Iris pigment epithelial cell (primary cell): Measurements from ENCODE around the gene ERGIC1.
"Not testable (repeated sequence)": the region's sequence is repeated elsewhere in the genome, so short reads cannot be mapped to it uniquely, and the experiment has no call there.

ENCODE experiments used
- DNase-seq: peaks from one replicate; pipeline ENCODE4 v3.0.0-alpha.2; 2011; ENCODE audit warnings: low read depth

ERGIC1 gene

GRCh38 chr5:172801179-172801671 is 32.8 kb upstream of the ERGIC1 start:
- peak; percentile 97 for DNase-seq

- DNase-seq = no peak
Measured at GRCh38 chr5:172802112-172802511, 31.9 kb upstream of the ERGIC1 start.

GRCh38 chr5:172802567-172803176 is 31.4 kb upstream of the ERGIC1 start:
- DNase-seq = peak; percentile 83

GRCh38 chr5:172805018-172805683 is 28.9 kb upstream of the ERGIC1 start:
- DNase-seq = no peak

- DNase-seq = no peak
Measured at GRCh38 chr5:172805736-172806255, 28.3 kb upstream of the ERGIC1 start.

- peak; percentile 95 for DNase-seq
Measured at GRCh38 chr5:172806897-172807672, 27.0 kb upstream of the ERGIC1 start.

GRCh38 chr5:172807766-172808311 is 26.2 kb upstream of the ERGIC1 start:
- DNase-seq = no peak

- no peak for DNase-seq
Measured at GRCh38 chr5:172809774-172810173, 24.3 kb upstream of the ERGIC1 start.

- not testable (repeated sequence) for DNase-seq
Measured at GRCh38 chr5:172810996-172811395, 23.1 kb upstream of the ERGIC1 start.

- DNase-seq = no peak
Measured at GRCh38 chr5:172815631-172816030, 18.4 kb upstream of the ERGIC1 start.

GRCh38 chr5:172816925-172817562 is 17.0 kb upstream of the ERGIC1 start:
- peak; percentile 91 for DNase-seq

- no peak for DNase-seq
Measured at GRCh38 chr5:172817664-172818063, 16.4 kb upstream of the ERGIC1 start.

GRCh38 chr5:172818081-172818480 is 16.0 kb upstream of the ERGIC1 start:
- DNase-seq = no peak

- no peak for DNase-seq
Measured at GRCh38 chr5:172819569-172819968, 14.5 kb upstream of the ERGIC1 start.

- DNase-seq = no peak
Measured at GRCh38 chr5:172820046-172820767, 13.8 kb upstream of the ERGIC1 start.

GRCh38 chr5:172821340-172821985 is 12.6 kb upstream of the ERGIC1 start:
- DNase-seq = no peak

GRCh38 chr5:172823840-172824362 is 10.2 kb upstream of the ERGIC1 start:
- DNase-seq = no peak

- no peak for DNase-seq
Measured at GRCh38 chr5:172825610-172826204, 8.3 kb upstream of the ERGIC1 start.

- DNase-seq = no peak
Measured at GRCh38 chr5:172827841-172828240, 6.2 kb upstream of the ERGIC1 start.

- DNase-seq = no peak
Measured at GRCh38 chr5:172828911-172829431, 5.1 kb upstream of the ERGIC1 start.
